ENCODE data around the gene DPH1.

The DPH1 gene

GRCh38 chr17:2082003-2082781, 52.2 kb downstream of the DPH1 start:
- peak overlapping the region; percentile 32 for H3K4me2 ChIP-seq (ENCODE audit: low read length)
- peaks cover 43% of the 10 kb centered on the region for H3K4me1 ChIP-seq (ENCODE audit: control insufficient read depth, insufficient read depth, low read length)

GRCh38 chr17:2083613-2084035, 53.7 kb downstream of the DPH1 start:
- no peaks in the 10 kb centered on the region for H3K9me3 ChIP-seq (replicated peaks; ENCODE audit: low read length)
- H3K9ac ChIP-seq (ENCODE audit: low read depth, low read length), result peak overlapping the region; percentile 20
- H3K4me3 ChIP-seq (ENCODE audit: low read length), result no peak overlapping the region
- H3K4me1 ChIP-seq (ENCODE audit: control insufficient read depth, insufficient read depth, low read length), result peaks cover 44% of the 10 kb centered on the region
- no peak overlapping the region for H3K4me2 ChIP-seq (ENCODE audit: low read length)
- H3K27me3 ChIP-seq (ENCODE audit: control insufficient read depth, insufficient read depth, low read length), result no peaks in the 10 kb centered on the region
- peaks cover 7% of the 10 kb centered on the region for H3K36me3 ChIP-seq (ENCODE audit: insufficient read depth, low read length)

More at GRCh38 chr17:2082003-2082781, 52.2 kb downstream of the DPH1 start:
- Histone ChIP-seq H3K36me3 (ENCODE audit: insufficient read depth, low read length) (peaks cover 12% of the 10 kb centered on the region), H3K27me3 (ENCODE audit: control insufficient read depth, insufficient read depth, low read length) (no peaks in the 10 kb centered on the region), H3K9ac (ENCODE audit: low read depth, low read length) (peak overlapping the region; percentile 76), H3K4me3 (ENCODE audit: low read length) (peak overlapping the region; percentile 10), H3K9me3 (replicated peaks; ENCODE audit: low read length) (no peaks in the 10 kb centered on the region)

GRCh38 chr17:2084036-2084765, 54.2 kb downstream of the DPH1 start:
- H3K9ac ChIP-seq (ENCODE audit: low read depth, low read length), result peak overlapping the region; percentile 20
- H3K9me3 ChIP-seq (replicated peaks; ENCODE audit: low read length), result no peaks in the 10 kb centered on the region
- peaks cover 50% of the 10 kb centered on the region for H3K4me1 ChIP-seq (ENCODE audit: control insufficient read depth, insufficient read depth, low read length)
- no peak overlapping the region for H3K4me3 ChIP-seq (ENCODE audit: low read length)
- peaks cover 7% of the 10 kb centered on the region for H3K36me3 ChIP-seq (ENCODE audit: insufficient read depth, low read length)
- H3K4me2 ChIP-seq (ENCODE audit: low read length), result peak overlapping the region; percentile 11
- H3K27me3 ChIP-seq (ENCODE audit: control insufficient read depth, insufficient read depth, low read length), result no peaks in the 10 kb centered on the region

- Histone ChIP-seq H3K4me3 (ENCODE audit: low read length) (peak overlapping the region; percentile 5), H3K9me3 (replicated peaks; ENCODE audit: low read length) (no peaks in the 10 kb centered on the region), H3K4me2 (ENCODE audit: low read length) (peak overlapping the region; percentile 11), H3K9ac (ENCODE audit: low read depth, low read length) (peak overlapping the region; percentile 20), H3K36me3 (ENCODE audit: insufficient read depth, low read length) (peaks cover 7% of the 10 kb centered on the region), H3K27me3 (ENCODE audit: control insufficient read depth, insufficient read depth, low read length) (no peaks in the 10 kb centered on the region), H3K4me1 (ENCODE audit: control insufficient read depth, insufficient read depth, low read length) (peaks cover 56% of the 10 kb centered on the region)
These were observed 55.1 kb downstream of the DPH1 start for GRCh38 chr17:2084766-2085647.

- Histone ChIP-seq H3K4me3 (ENCODE audit: low read length) (no peak overlapping the region), H3K4me2 (ENCODE audit: low read length) (no peak overlapping the region), H3K9ac (ENCODE audit: low read depth, low read length) (no peak overlapping the region), H3K36me3 (ENCODE audit: insufficient read depth, low read length) (peaks cover 7% of the 10 kb centered on the region), H3K4me1 (ENCODE audit: control insufficient read depth, insufficient read depth, low read length) (peaks cover 60% of the 10 kb centered on the region), H3K27me3 (ENCODE audit: control insufficient read depth, insufficient read depth, low read length) (no peaks in the 10 kb centered on the region), H3K9me3 (replicated peaks; ENCODE audit: low read length) (no peaks in the 10 kb centered on the region)
These were observed 55.6 kb downstream of the DPH1 start for GRCh38 chr17:2085648-2085949.

GRCh38 chr17:2086306-2086705, 56.4 kb downstream of the DPH1 start:
- Histone ChIP-seq H3K36me3 (ENCODE audit: insufficient read depth, low read length) (peaks cover under 1% of the 10 kb centered on the region), H3K4me2 (ENCODE audit: low read length) (no peak overlapping the region), H3K4me3 (ENCODE audit: low read length) (no peak overlapping the region), H3K9ac (ENCODE audit: low read depth, low read length) (no peak overlapping the region), H3K4me1 (ENCODE audit: control insufficient read depth, insufficient read depth, low read length) (peaks cover 61% of the 10 kb centered on the region), H3K27me3 (ENCODE audit: control insufficient read depth, insufficient read depth, low read length) (no peaks in the 10 kb centered on the region), H3K9me3 (replicated peaks; ENCODE audit: low read length) (no peaks in the 10 kb centered on the region)

- H3K9ac ChIP-seq (ENCODE audit: low read depth, low read length), result no peak overlapping the region
- H3K4me2 ChIP-seq (ENCODE audit: low read length), result no peak overlapping the region
- H3K36me3 ChIP-seq (ENCODE audit: insufficient read depth, low read length), result no peaks in the 10 kb centered on the region
- no peak overlapping the region for H3K4me3 ChIP-seq (ENCODE audit: low read length)
- no peaks in the 10 kb centered on the region for H3K9me3 ChIP-seq (replicated peaks; ENCODE audit: low read length)
- H3K27me3 ChIP-seq (ENCODE audit: control insufficient read depth, insufficient read depth, low read length), result no peaks in the 10 kb centered on the region
- H3K4me1 ChIP-seq (ENCODE audit: control insufficient read depth, insufficient read depth, low read length), result peaks cover 49% of the 10 kb centered on the region
These were observed 57.8 kb downstream of the DPH1 start for GRCh38 chr17:2087597-2088211.

- peak overlapping the region; percentile 69 for H3K4me2 ChIP-seq (ENCODE audit: low read length)
- no peaks in the 10 kb centered on the region for H3K36me3 ChIP-seq (ENCODE audit: insufficient read depth, low read length)
- peaks cover 45% of the 10 kb centered on the region for H3K4me1 ChIP-seq (ENCODE audit: control insufficient read depth, insufficient read depth, low read length)
- H3K9ac ChIP-seq (ENCODE audit: low read depth, low read length), result peak overlapping the region; percentile 35
- H3K4me3 ChIP-seq (ENCODE audit: low read length), result no peak overlapping the region
- no peaks in the 10 kb centered on the region for H3K27me3 ChIP-seq (ENCODE audit: control insufficient read depth, insufficient read depth, low read length)
- no peaks in the 10 kb centered on the region for H3K9me3 ChIP-seq (replicated peaks; ENCODE audit: low read length)
These were observed 59.1 kb downstream of the DPH1 start for GRCh38 chr17:2089021-2089422.

- Histone ChIP-seq H3K4me1 (ENCODE audit: control insufficient read depth, insufficient read depth, low read length) (peaks cover 35% of the 10 kb centered on the region), H3K4me2 (ENCODE audit: low read length) (no peak overlapping the region), H3K9ac (ENCODE audit: low read depth, low read length) (peak overlapping the region; percentile 27), H3K27me3 (ENCODE audit: control insufficient read depth, insufficient read depth, low read length) (no peaks in the 10 kb centered on the region), H3K4me3 (ENCODE audit: low read length) (no peak overlapping the region), H3K36me3 (ENCODE audit: insufficient read depth, low read length) (no peaks in the 10 kb centered on the region), H3K9me3 (replicated peaks; ENCODE audit: low read length) (no peaks in the 10 kb centered on the region)
These were observed 60.3 kb downstream of the DPH1 start for GRCh38 chr17:2090210-2090641.

- peak overlapping the region; percentile 27 for H3K9ac ChIP-seq (ENCODE audit: low read depth, low read length)
- H3K4me3 ChIP-seq (ENCODE audit: low read length), result no peak overlapping the region
These were observed 61.0 kb downstream of the DPH1 start for GRCh38 chr17:2090804-2091534.

More at GRCh38 chr17:2090804-2091534, 61.0 kb downstream of the DPH1 start:
- Histone ChIP-seq H3K4me2 (ENCODE audit: low read length) (peak overlapping the region; percentile 25), H3K27me3 (ENCODE audit: control insufficient read depth, insufficient read depth, low read length) (no peaks in the 10 kb centered on the region), H3K36me3 (ENCODE audit: insufficient read depth, low read length) (no peaks in the 10 kb centered on the region), H3K4me1 (ENCODE audit: control insufficient read depth, insufficient read depth, low read length) (peaks cover 30% of the 10 kb centered on the region), H3K9me3 (replicated peaks; ENCODE audit: low read length) (no peaks in the 10 kb centered on the region)

Data from skeletal muscle satellite cell (primary cell).